Panc1 (cell line): ENCODE data around the gene RNGTT.

Experiments
- POLR2AphosphoS5 ChIP-seq: IDR thresholded peaks from 2 replicates; pipeline ENCODE4 v1.6.1; 2012; ENCODE audit warnings: mild to moderate bottlenecking, low read depth, low read length, moderate library complexity
- TF ChIP-seq, protein P1 (sequence below): fragments of 450-650 bp; IDR thresholded peaks from 2 replicates; pipeline ENCODE4 v1.5.1; 2017; ENCODE audit warnings: mild to moderate bottlenecking

- TF ChIP-seq, protein P1, sequence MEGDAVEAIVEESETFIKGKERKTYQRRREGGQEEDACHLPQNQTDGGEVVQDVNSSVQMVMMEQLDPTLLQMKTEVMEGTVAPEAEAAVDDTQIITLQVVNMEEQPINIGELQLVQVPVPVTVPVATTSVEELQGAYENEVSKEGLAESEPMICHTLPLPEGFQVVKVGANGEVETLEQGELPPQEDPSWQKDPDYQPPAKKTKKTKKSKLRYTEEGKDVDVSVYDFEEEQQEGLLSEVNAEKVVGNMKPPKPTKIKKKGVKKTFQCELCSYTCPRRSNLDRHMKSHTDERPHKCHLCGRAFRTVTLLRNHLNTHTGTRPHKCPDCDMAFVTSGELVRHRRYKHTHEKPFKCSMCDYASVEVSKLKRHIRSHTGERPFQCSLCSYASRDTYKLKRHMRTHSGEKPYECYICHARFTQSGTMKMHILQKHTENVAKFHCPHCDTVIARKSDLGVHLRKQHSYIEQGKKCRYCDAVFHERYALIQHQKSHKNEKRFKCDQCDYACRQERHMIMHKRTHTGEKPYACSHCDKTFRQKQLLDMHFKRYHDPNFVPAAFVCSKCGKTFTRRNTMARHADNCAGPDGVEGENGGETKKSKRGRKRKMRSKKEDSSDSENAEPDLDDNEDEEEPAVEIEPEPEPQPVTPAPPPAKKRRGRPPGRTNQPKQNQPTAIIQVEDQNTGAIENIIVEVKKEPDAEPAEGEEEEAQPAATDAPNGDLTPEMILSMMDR = no peak
- no peak for TF ChIP-seq POLR2AphosphoS5
Observed at GRCh38 chr6:88679841-88680240, 283.6 kb downstream of the RNGTT start.
